C4-2B (cell line): Measurements from ENCODE around the gene ABCA10.

Source experiments
- H3K27ac ChIP-seq: fragments of 450-650 bp; 2 replicates; pipeline ENCODE4 v1.5.1; 2017
- CTCF ChIP-seq: fragments of 450-650 bp; conservative IDR thresholded peaks from 2 replicates; pipeline ENCODE4 v1.5.1; 2017; ENCODE audit warnings: mild to moderate bottlenecking
- ZFX ChIP-seq: fragments of 450-650 bp; IDR thresholded peaks from 2 replicates; pipeline ENCODE4 v1.6.1; 2017

The ABCA10 gene

GRCh38 chr17:69142175-69142802, 86.3 kb downstream of the ABCA10 start:
- H3K27ac ChIP-seq = no peak overlapping the region

GRCh38 chr17:69141431-69142174, 87.0 kb downstream of the ABCA10 start, which contains the start of gene ABCA6:
Gene ABCA6 (minus strand): TSS chr17:69141895. CDS start chr17:69140703, 1,192 bp downstream.
- no peak for TF ChIP-seq CTCF
- TF ChIP-seq ZFX = no peak
- H3K27ac ChIP-seq = no peak within 1 kb of the TSS

More at GRCh38 chr17:69142175-69142802, 86.3 kb downstream of the ABCA10 start:
- TF ChIP-seq ZFX (no peak), CTCF (no peak)

- TF ChIP-seq ZFX (no peak), CTCF (no peak)
- no peak overlapping the region for H3K27ac ChIP-seq
Measured at GRCh38 chr17:69134112-69134511, 94.5 kb downstream of the ABCA10 start.

GRCh38 chr17:69130627-69131296, 97.9 kb downstream of the ABCA10 start:
- TF ChIP-seq CTCF (no peak), ZFX (no peak)
- H3K27ac ChIP-seq = no peak overlapping the region

GRCh38 chr17:69123626-69124025, 105.0 kb downstream of the ABCA10 start:
- no peak for TF ChIP-seq ZFX
- TF ChIP-seq CTCF = no peak
- H3K27ac ChIP-seq = no peak overlapping the region

GRCh38 chr17:69122065-69122464, 106.6 kb downstream of the ABCA10 start:
- H3K27ac ChIP-seq = no peak overlapping the region
- TF ChIP-seq CTCF = no peak
- no peak for TF ChIP-seq ZFX
